Astrocyte of the cerebellum (primary cell): ENCODE measurements around the gene MED17.

ENCODE experiments used
- DNase-seq: peaks from one replicate; pipeline ENCODE4 v3.0.0-alpha.2; 2011; ENCODE audit warnings: low read depth
- H3K4me3 ChIP-seq: 2 replicates; pipeline ENCODE4 v1.5.1; 2011; ENCODE audit warnings: mild to moderate bottlenecking, low read depth, low read length, moderate library complexity
- in situ Hi-C: cut with HindIII; loops from 2 replicates; pipeline ENCODE4 v1.10.0; 2017; ENCODE audit warnings: low sequenced_read_pairs
- TF ChIP-seq, protein P1 (sequence below): IDR thresholded peaks from 2 replicates; pipeline ENCODE4 v1.5.1; 2012; ENCODE audit warnings: low read length, low read depth, moderate library complexity, mild to moderate bottlenecking; ENCODE audit errors: missing control alignments

Gene MED17

GRCh38 chr11:93784935-93785360, 866 bp downstream of the MED17 start:
- H3K4me3 ChIP-seq: peak overlapping the region; percentile 98
- TF ChIP-seq, protein P1, sequence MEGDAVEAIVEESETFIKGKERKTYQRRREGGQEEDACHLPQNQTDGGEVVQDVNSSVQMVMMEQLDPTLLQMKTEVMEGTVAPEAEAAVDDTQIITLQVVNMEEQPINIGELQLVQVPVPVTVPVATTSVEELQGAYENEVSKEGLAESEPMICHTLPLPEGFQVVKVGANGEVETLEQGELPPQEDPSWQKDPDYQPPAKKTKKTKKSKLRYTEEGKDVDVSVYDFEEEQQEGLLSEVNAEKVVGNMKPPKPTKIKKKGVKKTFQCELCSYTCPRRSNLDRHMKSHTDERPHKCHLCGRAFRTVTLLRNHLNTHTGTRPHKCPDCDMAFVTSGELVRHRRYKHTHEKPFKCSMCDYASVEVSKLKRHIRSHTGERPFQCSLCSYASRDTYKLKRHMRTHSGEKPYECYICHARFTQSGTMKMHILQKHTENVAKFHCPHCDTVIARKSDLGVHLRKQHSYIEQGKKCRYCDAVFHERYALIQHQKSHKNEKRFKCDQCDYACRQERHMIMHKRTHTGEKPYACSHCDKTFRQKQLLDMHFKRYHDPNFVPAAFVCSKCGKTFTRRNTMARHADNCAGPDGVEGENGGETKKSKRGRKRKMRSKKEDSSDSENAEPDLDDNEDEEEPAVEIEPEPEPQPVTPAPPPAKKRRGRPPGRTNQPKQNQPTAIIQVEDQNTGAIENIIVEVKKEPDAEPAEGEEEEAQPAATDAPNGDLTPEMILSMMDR: no peak
- no peak for DNase-seq
- in situ Hi-C loops: no loop called here

GRCh38 chr11:93791493-93791892, 7.4 kb downstream of the MED17 start:
- in situ Hi-C loops: no loop called here
- no peak for DNase-seq
- TF ChIP-seq, protein P1: no peak

GRCh38 chr11:93796441-93797231, 12.6 kb downstream of the MED17 start:
- no peak overlapping the region for H3K4me3 ChIP-seq
- TF ChIP-seq, protein P1: no peak
- DNase-seq: no peak
- in situ Hi-C loops: no loop called here

More at GRCh38 chr11:93791493-93791892, 7.4 kb downstream of the MED17 start:
- no peak overlapping the region for H3K4me3 ChIP-seq

DNA sequence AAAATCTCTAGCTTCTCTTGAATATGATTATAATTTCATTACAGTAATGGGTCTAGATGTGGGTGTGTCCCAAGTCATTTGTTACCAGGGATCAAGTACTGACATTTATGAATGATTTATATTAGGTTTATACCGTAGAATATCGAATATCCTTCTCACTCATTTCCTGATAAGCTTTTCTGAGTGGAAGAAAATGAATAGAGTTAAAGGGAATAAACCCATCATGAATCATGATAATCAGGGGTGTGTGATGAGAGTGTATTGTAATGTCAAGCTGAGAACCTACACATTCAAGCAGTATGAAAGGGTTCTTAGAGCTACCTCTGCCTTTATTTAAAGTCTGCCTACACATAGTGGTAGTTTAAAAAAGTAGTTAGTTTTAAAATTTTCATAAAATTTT, 17.3 kb downstream of the MED17 start:
- no peak overlapping the region for H3K4me3 ChIP-seq
- TF ChIP-seq, protein P1: no peak
- in situ Hi-C loops: no loop called here
- DNase-seq: no peak

DNA sequence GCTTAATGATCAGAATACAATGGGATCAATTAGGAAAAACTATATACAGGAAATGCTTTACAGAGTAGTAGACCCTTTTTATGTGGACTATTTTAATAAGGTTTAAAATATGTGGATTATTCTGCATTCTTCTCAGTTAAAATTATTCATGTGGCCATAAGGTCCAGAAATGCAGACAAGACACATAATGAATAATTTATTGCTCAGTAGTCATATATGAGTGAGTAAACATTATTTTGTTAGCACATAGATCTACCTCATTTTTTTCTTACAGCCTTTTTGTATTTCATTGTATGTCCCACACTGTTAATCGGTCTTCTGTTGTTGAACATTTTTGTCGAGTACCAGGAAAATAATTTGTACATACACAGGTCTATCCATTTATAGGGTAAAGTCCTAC, 20.8 kb downstream of the MED17 start:
- DNase-seq: no peak
- no peak overlapping the region for H3K4me3 ChIP-seq
- TF ChIP-seq, protein P1: no peak
- in situ Hi-C loops: no loop called here

DNA sequence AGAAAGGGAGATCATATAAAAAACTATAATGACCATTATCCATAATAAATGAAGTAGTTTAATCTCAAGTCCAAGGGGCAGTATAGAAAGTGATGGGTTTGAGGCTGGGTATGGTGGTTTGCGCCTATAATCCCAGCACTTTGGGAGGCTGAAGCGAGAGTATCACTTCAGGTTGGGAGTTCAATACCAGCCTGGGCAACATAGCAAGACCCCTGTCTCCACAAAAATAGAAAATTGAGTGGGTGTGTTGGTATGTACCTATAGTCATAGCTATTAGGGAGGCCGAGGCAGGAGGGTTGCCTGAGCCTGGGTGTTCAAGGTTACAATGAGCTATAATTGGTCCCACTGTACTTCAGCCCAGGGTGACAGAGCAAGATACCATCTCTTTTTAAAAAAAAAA, 23.9 kb downstream of the MED17 start:
- in situ Hi-C loops: no loop called here
- TF ChIP-seq, protein P1: no peak
- no peak for DNase-seq
- H3K4me3 ChIP-seq: no peak overlapping the region
